Measurements from ENCODE around the gene GAL. TPM values are rescaled to one million over a fixed set of nuclear protein-coding genes. Genes with fewer than 3 reads are reported as not detected.

Gene GAL
- total RNA-seq, 1 donor from 2014 or later, result 0.38 TPM

GRCh38 chr11:68721075-68721474, 36.7 kb downstream of the GAL start:
- H3K4me1 Mint-ChIP-seq, result no peaks in the 10 kb centered on the region
- TF ChIP-seq CTCF (IDR thresholded peaks at IDR 0.05; ENCODE audit: unreplicated experiment), result no peak
- no peaks in the 10 kb centered on the region for H3K27me3 Mint-ChIP-seq (ENCODE audit: low read depth)
- DNase-seq (ENCODE audit: low spot score in 2 of 2, unreplicated experiment in 2 of 2), result no peak
- H3K9me3 Mint-ChIP-seq, result peaks cover 25% of the 10 kb centered on the region
- H3K36me3 Mint-ChIP-seq, result peaks cover 10% of the 10 kb centered on the region
- no peak overlapping the region for H3K4me3 Mint-ChIP-seq
- no peak overlapping the region for H3K27ac Mint-ChIP-seq

GRCh38 chr11:68722143-68722542, 37.8 kb downstream of the GAL start:
- no peak for TF ChIP-seq CTCF (IDR thresholded peaks at IDR 0.05; ENCODE audit: unreplicated experiment)
- Mint-ChIP-seq H3K27me3 (ENCODE audit: low read depth) (no peaks in the 10 kb centered on the region), H3K27ac (no peak overlapping the region)

GRCh38 chr11:68724293-68724692, 39.9 kb downstream of the GAL start:
- no peak for DNase-seq (ENCODE audit: low spot score in 2 of 2, unreplicated experiment in 2 of 2)
- no peak for TF ChIP-seq CTCF (IDR thresholded peaks at IDR 0.05; ENCODE audit: unreplicated experiment)
- H3K27ac Mint-ChIP-seq, result no peak overlapping the region
- H3K36me3 Mint-ChIP-seq, result peaks cover 6% of the 10 kb centered on the region
- H3K27me3 Mint-ChIP-seq (ENCODE audit: low read depth), result peaks cover 4% of the 10 kb centered on the region
- H3K4me3 Mint-ChIP-seq, result no peak overlapping the region
- peaks cover 18% of the 10 kb centered on the region for H3K9me3 Mint-ChIP-seq
- no peaks in the 10 kb centered on the region for H3K4me1 Mint-ChIP-seq

More at GRCh38 chr11:68722143-68722542, 37.8 kb downstream of the GAL start:
- DNase-seq (ENCODE audit: low spot score in 2 of 2, unreplicated experiment in 2 of 2), result no peak
- Mint-ChIP-seq H3K36me3 (peaks cover 10% of the 10 kb centered on the region), H3K4me1 (no peaks in the 10 kb centered on the region), H3K4me3 (no peak overlapping the region), H3K9me3 (peaks cover 25% of the 10 kb centered on the region)

GRCh38 chr11:68727783-68728182, 43.4 kb downstream of the GAL start:
- H3K27ac Mint-ChIP-seq, result no peak overlapping the region
- no peaks in the 10 kb centered on the region for H3K4me1 Mint-ChIP-seq
- no peak for DNase-seq (ENCODE audit: low spot score in 2 of 2, unreplicated experiment in 2 of 2)
- H3K9me3 Mint-ChIP-seq, result no peaks in the 10 kb centered on the region
- no peak for TF ChIP-seq CTCF (IDR thresholded peaks at IDR 0.05; ENCODE audit: unreplicated experiment)
- H3K27me3 Mint-ChIP-seq (ENCODE audit: low read depth), result peaks cover 4% of the 10 kb centered on the region
- H3K4me3 Mint-ChIP-seq, result no peak overlapping the region
- H3K36me3 Mint-ChIP-seq, result no peaks in the 10 kb centered on the region

- Mint-ChIP-seq H3K9me3 (no peaks in the 10 kb centered on the region), H3K4me1 (no peaks in the 10 kb centered on the region), H3K36me3 (no peaks in the 10 kb centered on the region), H3K4me3 (no peak overlapping the region), H3K27ac (no peak overlapping the region), H3K27me3 (ENCODE audit: low read depth) (no peaks in the 10 kb centered on the region)
- TF ChIP-seq CTCF (IDR thresholded peaks at IDR 0.05; ENCODE audit: unreplicated experiment), result no peak
- no peak for DNase-seq (ENCODE audit: low spot score in 2 of 2, unreplicated experiment in 2 of 2)
Observed at GRCh38 chr11:68734111-68734510, 49.8 kb downstream of the GAL start.

- no peaks in the 10 kb centered on the region for H3K9me3 Mint-ChIP-seq
- no peak overlapping the region for H3K27ac Mint-ChIP-seq
- no peaks in the 10 kb centered on the region for H3K27me3 Mint-ChIP-seq (ENCODE audit: low read depth)
- DNase-seq (ENCODE audit: low spot score in 2 of 2, unreplicated experiment in 2 of 2), result no peak
- no peak overlapping the region for H3K4me3 Mint-ChIP-seq
- no peaks in the 10 kb centered on the region for H3K36me3 Mint-ChIP-seq
- TF ChIP-seq CTCF (IDR thresholded peaks at IDR 0.05; ENCODE audit: unreplicated experiment), result no peak
- no peaks in the 10 kb centered on the region for H3K4me1 Mint-ChIP-seq
Observed at GRCh38 chr11:68735125-68735524, 50.8 kb downstream of the GAL start.

Data from mesothelial cell of epicardium (in vitro differentiated cells).